ENCODE measurements around the gene DPF3.

The DPF3 gene

DNA sequence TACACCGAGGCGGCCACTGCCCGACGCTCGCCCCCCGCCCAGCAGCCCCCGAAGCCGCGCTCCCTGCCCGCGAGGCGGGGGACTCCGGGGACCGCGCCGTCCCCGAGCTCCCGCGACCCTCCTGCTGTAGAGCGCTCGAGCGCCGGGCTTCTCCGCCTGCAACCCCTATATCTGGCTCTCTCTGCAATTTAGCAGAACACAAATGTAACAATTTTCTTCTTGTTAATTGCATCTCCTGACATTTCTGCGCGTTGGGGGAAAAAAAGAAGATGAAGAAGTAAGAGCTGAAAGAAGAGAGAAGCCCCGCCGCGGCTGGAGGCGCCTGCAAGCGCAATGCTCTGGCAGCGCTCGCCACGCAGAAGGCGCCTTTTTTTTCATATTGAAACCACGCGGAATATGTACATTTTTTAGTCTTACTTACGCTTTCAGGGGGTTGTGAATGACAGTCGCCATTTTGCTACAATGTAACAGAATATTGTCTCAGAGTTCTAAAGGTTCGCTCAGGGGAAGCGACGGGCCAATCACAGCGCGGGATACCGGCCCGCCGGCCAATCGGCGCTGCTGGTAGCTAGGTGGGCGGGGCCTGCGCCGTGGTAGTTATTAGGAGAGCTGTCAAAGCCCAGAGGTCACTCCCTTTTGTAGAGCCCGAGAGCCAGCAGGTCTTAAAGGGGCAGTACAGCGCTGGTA is at the start of gene DPF3:
TSS of gene DPF3 (minus strand) at position 466 of the 687 bp plus-strand sequence. CDS start at position 453, 13 bp downstream.
- FAIRE-seq: no peak

DNA sequence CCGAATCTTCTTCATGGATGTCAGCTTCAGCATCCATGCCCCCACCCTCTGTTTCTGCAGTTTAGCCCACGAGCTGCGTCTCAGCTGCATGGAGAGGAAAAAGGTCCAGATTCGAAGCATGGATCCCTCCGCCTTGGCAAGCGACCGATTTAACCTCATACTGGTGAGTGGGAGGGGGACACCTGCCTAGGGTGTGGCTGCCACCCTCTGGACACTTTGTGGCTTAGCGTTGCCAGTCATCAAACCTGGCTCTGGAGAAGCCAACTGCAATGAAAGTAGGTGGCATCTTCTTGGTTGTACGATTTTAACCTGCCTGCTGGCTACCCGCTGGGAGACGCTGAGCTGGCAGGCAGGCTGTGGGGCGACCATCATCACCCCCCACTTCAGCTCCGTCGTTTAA is 49.0 kb upstream of the DPF3 start:
- no peak for FAIRE-seq

DNA sequence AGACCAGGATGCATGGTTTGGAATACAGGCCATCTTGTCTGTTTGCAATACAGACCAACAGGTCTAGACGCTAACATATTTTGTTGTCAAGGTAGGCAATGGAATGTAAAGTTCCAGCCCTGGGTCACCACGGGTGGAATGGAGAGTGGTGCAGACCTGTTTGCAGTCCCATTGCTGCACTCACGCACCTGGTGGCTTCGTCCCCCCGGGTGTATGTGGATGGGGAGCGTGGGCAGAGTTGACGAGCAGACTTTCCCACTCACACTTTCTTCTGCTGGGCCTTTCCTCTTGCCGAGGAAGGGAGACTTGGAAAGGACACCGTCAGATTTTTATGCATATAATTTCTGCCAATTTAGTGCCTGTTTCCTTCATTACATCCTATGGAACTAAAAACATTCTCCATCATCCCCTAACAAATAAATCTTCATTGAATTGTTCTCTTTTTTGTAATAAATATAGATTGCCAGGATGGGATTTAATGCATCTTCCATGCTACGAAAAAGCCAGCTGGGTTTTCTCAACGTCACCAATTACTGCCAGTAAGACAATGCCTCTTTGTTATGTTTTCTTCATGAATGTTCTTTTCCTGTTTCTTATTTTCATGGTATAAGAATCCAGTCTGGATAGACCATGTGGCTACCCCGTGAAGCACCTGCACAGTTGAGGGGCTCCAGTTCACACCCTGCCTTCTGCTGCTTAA is 47.5 kb upstream of the DPF3 start:
- no peak for FAIRE-seq

DNA sequence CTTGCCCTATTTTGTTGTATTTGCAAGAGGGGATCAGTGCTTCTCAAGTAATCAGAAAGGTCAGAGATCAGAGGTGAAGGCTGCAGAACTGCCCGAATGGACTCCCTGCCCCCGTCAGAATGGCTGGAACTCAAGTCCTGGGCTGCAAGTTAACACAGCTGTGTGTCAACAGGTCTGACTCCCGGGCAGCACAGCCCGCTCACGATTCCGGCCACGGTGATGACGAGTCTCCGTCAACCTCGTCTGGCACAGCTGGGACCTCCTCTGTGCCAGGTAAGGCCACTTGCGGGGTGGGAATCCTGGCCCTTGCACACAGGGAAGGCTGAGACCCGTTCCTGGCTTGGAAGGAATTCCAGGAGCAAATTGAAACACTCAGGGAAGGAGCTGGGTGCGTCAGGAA is 45.7 kb upstream of the DPF3 start:
- FAIRE-seq: no peak

DNA sequence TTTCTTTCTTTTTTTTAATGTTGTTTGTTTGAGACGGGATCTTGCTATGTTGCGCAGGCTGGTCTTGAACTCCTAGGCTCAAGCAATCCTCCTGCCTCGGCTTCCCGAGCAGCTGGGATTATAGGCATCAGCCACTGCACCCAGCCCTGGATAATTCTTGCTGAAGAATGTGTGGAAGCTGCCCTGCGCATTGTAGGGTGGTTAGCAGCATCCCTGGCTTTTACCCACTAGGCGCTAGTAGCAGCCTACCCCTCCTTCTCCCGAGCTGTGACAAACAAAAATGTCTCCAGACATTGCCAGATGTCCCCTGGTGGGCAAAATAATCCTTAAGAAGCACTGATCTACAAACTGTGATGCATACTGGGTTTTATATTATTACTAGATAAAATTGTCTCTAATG is 39.0 kb upstream of the DPF3 start:
- no peak for FAIRE-seq

DNA sequence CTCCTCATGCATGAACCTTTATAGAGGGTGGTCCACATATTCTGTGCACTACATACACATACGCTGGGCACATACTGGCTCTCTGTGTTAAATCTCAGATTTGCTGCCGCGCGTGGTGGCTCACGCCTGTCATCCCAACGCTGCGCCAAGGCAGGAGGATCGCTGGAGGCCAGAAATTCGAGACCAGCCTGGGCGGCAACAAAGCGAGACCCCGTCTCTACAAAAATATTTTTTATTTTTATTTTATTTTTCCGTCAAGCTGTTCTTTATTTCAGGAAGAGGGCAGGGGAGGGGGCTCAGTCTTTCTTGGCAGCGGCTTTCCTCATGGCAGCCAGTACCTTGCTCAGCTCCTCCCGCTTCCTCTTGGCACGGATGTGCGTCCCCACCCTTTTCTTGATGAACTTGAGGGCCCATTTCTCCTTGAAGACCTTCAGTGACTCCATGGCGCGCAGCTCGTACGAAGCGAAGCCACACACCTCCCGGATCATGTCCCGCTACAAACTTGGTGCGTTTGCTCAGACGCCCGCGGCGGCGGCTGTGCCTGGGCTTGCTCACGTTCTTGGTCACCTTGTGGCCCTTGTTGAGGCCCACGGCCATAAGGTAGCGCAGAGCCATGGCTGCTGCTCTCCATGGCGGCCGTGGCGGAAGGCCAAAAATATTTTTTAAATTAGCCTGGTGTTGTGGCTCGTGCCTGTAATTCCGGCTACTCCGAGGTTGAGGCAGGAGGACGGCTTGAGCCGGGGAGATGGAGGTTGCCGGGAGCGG is 35.6 kb upstream of the DPF3 start:
- FAIRE-seq: no peak

DNA sequence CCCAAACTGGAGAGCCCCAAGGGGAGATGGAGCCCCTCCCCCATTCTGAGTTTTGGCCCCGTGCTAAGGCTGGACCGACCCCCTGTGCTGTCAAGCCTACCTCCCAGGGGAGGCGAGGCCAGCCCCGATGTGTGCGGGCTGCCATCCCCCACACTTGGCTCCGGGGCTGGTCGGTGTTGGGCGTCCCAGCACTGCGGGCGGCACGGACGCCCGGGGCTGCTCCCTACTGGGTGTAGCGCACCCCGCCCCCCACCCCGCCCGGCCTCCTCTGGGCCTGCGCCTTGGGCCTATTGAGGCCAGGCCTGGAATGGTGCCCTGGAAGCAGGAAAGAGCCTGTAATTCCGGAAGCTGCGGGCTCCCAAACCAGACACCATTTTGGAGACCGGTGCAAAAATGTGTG is 35.0 kb upstream of the DPF3 start:
- no peak for FAIRE-seq

DNA sequence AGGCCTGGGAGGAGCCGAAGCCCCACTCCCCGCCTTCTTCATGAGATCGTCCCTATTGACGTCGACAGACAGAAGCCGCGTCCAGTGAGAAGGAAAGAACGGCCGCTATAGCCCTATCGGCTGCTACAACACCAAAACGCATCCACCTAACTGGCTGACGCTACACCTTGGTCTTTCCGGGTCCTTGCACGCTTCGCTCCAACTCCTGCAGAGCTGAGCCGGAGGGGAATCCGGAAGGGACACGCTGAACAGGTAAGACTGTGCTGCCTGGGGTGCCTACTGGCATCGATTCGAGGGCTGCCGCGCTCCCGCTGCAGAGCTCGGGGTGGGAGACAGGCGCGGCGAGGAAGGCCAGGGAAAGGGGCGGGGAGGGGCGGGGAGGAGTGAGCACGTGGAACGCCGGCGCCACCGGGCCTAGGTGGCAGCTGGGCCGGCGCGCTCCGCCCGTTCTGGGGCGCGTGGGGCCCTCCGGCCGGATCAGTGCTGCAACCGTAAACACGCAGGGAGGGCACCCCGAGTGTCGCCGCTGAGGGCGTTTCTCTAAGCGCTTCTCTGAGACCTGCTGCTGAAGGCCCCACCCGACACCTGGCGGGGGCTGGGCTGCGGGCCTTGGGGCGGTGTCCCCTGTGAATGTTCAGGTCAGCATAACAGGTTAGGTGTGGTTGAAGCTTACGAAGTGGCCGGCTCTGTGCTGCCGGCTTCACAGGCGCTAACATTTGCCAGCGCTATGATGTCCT is 32.6 kb upstream of the DPF3 start, which contains the start of gene DCAF4:
TSS of gene DCAF4 (plus strand) at position 173 of the 737 bp plus-strand sequence. CDS start 11,515 bp downstream, outside the sequence.
- FAIRE-seq: no peak

DNA sequence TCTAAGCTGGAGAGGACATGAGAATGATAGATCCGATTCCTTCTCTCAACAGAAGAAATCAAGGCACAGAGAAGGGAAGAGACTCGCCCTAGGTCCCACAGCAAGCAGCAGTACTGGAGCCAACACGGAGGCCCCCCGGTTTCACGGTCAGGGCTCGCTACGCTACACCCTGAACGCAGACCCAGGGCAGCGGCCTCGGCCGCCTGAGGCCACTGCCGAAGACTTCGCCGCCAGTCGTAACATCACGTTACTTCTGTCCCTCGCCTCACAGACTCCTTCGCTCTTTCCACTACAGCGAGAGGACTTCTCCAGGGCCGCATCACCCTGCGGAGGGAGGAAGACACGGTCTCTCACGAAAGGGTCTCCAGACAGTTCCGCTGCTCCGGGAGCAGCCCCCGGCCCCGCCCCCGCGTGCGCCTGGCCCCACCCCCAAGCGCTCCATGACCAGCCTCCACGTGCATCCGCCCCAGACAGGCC is 32.0 kb upstream of the DPF3 start:
- FAIRE-seq: no peak

DNA sequence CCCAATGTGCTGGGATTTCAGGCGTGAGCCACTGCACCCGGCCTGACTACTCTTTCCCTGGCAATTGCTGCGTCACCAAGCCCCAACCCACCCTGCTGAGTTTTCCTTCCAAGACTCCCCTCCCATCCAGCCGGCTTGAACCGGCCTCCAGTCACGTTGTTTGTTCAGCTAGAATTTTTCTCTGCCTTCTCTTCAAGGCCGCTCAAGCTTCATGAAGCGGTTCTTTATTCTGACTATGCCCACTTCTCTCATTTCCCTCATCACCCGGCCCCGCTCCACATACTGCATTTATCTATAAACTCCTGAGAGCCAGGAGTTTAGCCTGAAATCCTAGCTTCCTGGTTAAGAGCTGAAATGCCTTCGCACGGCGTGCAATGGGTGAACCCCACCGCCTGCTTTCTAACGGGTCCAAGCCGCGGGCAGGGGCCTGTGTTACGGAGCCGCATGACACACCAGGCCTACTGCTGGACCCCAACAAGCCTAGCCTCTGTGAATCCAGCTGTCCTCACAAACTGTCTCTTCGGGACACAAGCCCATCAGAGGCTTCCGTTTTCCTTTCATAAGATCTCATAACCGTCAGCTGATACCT is 31.4 kb upstream of the DPF3 start:
- FAIRE-seq: no peak

DNA sequence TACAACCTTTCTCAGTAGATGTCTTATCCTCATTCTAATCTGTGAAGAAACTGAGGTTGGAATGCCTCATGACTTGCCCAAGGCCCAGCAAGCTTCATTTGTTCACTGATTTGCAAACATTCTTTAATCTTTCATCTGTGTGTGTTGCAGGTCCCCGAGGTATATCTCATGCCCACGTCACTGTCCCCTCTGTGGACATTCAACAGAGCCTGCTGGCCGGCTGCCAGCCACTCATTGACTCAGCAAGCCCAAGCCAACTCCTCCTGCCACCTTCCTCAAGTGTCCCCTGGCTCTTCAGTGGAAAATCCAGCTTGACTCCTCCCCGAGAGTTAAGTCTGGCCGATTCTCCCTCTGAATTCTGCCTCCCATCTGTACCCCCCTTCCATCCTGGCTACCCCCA is 30.4 kb upstream of the DPF3 start:
- no peak for FAIRE-seq

DNA sequence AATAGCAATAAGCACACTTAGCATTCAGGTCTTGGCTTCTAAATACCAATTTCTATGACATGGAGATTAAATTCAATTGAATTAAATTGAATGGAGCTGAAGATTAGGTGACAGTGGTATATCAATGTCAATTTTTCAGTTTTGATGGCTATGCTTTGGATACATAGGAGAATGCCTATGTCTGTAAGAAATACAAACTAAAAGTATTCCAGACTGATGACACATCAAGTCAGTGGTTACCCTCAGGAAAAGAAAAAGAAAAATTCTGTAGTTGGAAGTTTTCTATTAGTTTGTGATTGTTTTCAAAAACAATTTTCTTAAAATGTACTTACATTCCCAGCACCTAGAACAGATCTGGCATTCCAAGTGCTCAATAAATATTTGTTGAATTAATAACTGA is 27.5 kb upstream of the DPF3 start:
- no peak for FAIRE-seq

DNA sequence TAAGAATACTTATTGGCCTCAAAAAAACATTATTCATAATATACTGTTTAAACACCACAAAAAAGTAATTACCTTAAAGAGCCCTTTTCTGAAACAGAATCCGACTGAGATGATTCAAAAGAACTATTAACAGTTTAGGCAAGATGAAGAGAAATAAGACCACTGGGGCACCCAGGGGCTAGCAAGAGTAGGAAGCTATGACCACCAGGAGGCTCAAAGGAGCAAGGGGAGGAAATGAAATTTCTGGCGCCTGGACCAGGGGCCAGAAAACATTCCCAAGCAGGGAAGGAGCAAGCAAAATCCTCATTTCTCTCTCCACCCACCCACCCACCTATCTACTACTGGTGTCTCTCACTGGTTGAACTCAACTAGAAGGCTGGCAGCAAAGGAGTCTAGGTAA is 26.1 kb upstream of the DPF3 start:
- no peak for FAIRE-seq

DNA sequence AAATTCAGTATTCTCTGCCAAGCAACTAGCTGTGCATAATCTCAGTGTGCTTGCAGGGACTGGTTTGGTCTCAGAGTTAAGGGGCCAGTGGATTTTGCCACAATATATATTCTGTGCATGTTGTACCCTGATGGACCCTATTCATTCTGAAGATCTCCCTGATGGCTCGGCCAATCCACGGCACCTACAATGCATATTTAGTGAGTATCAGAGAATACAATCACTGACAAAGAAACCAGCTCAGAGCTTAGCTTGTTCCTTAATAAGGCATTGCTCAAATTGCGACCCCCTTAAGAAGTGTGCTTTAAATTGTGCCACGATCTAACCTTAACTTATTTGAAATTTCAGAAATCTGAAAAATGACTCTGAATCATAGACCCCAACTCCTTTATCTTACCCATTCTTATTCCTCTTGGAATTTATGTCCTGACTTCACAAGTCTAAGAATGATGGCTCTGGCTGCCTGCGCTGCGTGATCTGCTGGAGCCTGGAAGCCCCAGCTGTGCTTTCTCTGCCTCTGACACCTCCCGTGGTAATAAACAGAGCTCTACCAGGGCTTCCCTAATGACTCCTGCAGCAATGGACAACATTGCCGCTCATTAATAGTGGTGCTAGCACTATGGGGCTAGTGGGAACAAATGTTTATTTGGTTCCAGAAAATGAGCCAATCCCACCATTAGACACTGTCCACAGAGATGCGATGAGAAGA is 23.3 kb upstream of the DPF3 start:
- no peak for FAIRE-seq

DNA sequence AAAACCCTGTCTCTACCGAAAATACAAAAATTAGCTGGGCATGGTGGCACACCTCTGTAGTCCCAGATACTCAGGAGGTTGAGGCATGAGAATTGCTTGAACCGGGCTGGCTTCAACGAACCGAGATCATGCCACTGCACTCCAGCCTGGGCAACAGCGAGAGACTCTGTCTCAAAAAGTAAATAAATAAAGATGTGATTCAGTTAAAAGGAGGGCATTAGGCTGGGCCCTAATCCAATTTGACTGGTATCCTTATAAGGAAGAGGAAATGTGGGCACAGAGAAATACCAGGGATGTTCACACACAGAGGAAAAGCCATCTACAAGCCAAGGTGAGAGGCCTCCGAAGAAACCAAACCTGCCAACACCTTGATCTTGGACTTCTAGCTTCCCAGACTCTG is 22.3 kb upstream of the DPF3 start:
- FAIRE-seq: no peak

DNA sequence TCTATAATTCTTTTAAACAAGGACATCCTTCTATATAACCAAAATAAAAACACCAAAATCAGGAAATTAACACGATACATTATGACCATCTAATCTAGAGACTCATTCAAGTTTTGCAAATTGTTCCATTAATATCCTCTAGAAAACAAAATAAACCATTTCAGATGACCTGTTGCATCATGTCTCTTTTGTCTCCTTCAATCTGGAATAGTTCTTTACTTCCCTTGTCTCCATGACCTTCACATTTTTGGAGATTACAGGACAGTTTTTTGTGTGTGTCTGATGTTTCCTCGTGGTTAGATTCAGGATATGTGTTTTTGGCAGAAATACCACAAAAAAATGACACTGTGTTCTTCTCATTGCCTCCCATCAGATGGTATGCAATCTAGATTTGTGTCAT is 19.9 kb upstream of the DPF3 start:
- no peak for FAIRE-seq

DNA sequence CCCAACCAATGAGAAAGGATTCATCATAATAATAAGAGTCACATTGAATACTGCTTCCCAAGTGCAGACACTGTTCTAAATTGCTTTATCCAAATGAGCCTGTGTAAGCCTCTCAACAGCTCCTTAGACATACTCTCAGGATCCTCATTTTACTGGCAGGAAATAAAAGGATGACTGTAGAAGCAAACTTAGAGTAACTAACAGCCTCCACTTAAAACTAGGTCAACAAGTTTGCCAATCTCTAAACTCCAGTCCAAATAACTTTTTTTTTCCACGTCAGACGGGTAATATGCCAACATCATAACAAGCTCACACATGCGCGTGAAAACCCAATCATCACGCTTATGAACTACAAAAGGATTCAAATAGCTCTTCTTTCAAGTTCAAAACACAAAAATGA is 15.3 kb upstream of the DPF3 start:
- no peak for FAIRE-seq

DNA sequence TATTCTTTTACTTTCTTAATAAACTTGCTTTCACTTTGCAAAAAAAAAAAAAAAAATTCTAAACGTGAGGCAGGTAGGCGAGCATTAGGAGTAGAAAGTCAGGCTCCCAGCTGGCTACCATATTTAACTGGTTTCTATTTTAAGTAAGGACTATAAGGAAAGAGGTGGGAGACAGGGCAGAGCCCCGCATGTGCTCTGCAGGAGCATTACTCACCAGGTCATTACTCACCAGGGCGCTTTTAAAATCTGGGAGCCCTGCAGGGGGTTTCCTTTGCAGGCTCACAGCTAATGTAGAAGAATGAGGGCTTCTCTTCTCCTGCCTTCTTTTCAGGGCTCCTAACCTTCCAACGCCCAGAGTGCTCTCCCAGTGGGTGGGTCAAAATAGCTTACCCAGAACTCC is 14.0 kb upstream of the DPF3 start:
- FAIRE-seq: no peak

DNA sequence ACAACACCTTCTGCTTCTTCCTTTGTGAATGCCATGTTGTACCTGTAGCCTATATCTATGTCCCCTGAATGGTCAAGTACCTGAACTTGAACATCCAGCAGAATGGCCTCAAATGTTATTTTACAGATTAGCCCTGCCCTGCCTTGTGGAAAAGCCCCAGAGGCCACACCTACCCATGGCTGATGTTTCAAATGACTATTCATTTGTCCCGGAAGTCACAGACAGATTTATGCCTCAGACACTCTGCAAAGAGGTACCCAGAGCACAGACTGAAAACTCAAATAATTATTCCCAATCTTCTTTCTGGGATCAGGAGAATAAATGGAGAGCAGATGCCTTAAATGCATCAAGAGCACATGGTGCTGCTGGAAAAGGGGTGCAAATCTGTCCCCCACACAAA is 13.0 kb upstream of the DPF3 start:
- no peak for FAIRE-seq

DNA sequence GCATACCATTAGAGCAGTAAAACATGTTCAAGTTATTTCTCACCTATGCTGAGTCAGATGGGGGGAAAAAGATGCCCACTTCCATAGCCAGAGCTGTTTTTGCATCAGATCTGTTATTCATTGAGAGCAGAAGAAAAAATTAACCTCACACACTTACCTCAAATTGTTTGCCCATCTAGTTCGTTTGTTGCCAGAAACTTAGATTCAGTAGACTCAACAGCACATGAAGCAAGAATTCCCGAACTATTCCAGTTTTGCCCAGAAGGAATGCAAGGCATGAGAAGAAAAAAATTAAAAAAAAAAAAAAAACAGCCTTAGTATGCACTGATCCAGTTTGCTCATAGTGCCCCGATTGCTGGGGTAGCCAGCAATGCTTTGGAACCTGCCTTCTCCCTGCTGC is 12.4 kb upstream of the DPF3 start:
- no peak for FAIRE-seq

DNA sequence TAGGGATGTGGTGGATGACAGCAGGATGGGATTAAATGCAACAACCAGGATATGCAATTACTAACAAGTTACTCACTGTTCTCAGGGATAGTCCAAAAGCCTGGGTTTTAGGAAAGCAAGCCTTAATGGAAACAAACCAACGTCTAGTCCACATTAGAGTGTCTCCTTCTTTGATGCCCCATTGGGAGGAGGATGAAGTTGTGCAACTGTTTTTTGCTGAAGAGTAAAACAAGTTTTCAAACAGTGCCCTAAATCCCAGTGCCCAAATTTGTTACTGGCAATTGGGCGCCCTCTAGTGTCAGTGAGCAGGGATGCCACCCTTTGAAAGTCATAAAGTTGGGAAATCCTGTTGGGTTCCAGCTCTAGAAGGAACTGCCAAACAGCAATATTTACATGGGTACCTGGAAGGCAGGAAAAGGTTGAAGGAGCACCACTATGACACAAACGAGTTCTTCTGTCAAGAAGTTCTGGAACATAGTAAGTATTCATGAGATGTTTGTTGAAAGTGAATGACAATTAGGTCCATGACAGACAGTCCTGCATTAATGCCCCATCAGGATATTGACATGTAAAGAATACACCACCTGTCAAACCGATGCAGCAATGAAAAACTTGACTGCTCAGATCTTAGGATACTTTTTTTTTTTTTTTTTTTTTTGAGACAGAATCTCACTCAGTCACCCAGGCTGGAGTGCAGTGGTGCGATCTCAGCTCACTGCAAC is 11.1 kb upstream of the DPF3 start:
- no peak for FAIRE-seq

Measured in colon (tissue), 2 donors.